GM18861 (cell line): ENCODE measurements around the gene CCL13.

ENCODE experiments used
- ATAC-seq: cut with Tn5 transposase; IDR thresholded peaks from one replicate; pipeline ENCODE4 v1.9.1; 2021; ENCODE audit not compliant: unreplicated experiment

Gene CCL13

DNA sequence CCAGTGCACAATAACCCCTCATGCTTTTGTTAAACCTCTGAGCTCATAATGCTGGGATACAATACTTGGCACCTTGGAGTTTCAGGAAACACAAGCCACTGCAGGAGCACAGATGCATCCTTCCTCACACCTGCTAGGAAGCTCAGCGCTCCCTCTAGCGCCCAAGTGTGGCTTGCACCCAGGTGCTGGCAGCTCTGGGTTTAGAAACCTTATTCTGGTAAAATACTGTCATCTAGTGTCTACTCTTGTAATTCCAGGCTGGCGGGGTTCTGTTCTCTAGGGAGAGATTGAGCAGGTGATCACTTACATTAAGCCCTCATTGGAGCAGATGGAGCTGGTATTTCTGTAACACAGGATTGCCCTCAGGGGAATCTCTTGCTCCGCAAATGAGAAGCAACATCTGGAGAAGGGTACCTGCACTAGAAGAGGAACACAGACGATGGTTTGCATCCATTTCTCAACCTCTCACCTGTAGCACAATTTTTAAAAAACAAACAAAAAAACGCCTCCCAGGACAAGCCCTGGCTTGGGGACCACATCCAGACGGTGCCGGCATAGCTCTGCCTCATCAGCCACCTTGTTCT, 5.3 kb downstream of the CCL13 start:
- peak; percentile 82 for ATAC-seq

DNA sequence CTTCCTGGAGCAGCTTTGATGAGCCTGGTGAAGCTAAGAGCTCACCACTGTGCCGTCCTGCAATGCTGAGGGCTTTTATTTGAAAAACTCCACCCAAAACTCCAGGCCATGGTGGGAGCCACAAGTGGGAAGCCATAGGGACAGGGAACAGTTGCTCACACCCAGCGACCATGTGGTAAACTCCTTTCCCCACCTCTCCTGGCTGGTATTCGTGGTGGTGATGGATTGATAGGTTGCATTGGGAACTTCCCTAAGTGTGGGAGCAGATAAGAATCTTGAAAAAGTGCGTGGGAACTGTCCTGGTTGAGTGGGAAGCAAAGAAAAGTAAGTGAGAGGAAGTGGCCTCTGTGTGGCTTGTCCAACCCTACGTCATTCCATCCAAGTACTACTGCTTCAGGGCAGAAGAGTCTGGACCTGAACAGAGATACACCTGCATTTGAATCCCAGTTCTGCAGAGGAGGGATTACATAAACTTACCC, 6.9 kb downstream of the CCL13 start, which contains the start of gene CCL1:
Gene CCL1, minus strand, starts transcription at position 51 of the 479 bp plus-strand sequence. CDS start 72 bp downstream, outside the sequence.
- ATAC-seq, result no peak

DNA sequence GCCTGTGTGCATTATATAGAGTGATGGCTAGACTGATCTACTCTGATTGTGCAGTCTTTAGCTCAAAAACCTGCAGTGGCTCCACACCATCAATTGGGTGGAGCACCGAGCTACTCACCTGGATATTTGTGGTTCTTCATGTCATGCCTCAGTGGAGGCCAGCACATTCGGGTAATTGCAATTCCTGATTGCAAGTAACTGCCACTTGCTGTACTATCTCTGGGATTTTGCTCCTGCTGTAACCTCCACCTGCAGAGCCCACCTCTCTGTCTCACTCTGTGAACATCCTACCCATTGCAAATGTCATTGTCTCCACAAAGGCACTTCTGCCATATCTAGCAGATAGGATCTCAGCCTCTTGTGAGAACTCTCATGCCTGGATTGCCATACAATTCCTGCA, 8.5 kb downstream of the CCL13 start:
- ATAC-seq, result no peak

DNA sequence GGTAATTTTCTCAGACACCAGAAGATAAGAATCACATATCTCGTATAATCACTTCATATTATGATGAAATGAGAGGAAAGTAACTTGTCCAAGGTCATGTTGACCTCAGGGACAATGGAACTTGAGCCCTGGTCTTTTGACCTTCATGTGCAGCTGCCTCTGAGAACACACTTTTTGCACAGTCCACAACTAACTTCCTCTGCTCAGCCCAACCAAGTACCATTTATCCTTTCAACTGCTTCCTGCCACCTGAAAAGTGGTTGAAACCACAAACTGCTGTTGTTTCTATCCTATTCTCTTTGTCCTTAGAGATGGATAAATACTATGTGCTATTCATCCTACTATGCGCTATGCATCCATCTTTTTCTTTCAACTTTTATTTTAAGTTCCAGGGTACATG, 9.1 kb downstream of the CCL13 start:
- ATAC-seq, result no peak

DNA sequence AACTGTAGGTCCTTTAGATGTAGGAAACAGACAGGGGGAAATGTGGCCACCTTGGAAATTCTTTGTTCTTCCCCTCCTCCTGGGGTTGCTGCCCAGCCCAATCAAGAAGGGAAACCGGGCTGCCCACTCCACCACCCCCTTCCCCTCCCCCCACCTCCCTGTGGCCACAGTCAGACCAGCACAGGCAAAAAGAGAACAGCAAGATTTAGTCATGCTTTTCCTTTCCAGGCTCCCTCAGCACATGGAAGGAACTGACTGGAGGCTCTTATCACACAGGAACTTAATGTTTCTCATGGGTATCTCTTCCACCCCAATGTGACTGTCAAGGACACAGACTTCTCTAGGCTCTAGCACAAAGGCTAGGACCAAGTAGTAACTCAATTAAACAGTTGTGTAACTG, 9.7 kb downstream of the CCL13 start:
- ATAC-seq, result no peak

DNA sequence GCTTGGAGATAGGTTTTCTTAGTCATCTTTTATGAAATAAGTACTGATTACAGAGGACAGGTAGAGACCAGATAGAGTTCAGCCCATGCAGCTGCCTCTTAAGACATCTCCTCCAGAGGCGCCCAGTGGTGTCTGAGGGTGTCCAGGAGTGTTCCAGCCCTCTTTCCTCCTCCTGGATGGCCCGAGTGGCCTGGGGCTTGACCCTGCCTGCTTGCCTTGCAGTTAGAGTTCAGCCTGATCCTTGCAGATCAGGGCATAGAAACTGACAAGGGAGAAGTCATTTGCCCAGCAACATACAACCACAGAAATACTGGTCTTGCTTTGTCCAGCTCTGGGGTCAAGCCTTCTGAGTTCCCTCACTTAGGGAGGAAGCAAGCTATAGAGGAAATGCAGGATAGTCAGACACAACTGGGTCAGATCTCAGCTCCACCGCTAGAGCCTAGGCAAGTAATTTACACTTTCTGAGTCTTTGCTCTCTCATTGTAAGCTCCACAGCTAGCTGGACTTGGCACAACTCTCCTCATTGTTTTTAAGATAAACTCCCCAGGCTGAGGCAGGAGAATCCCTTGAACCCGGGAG, 10.3 kb downstream of the CCL13 start:
- no peak for ATAC-seq

DNA sequence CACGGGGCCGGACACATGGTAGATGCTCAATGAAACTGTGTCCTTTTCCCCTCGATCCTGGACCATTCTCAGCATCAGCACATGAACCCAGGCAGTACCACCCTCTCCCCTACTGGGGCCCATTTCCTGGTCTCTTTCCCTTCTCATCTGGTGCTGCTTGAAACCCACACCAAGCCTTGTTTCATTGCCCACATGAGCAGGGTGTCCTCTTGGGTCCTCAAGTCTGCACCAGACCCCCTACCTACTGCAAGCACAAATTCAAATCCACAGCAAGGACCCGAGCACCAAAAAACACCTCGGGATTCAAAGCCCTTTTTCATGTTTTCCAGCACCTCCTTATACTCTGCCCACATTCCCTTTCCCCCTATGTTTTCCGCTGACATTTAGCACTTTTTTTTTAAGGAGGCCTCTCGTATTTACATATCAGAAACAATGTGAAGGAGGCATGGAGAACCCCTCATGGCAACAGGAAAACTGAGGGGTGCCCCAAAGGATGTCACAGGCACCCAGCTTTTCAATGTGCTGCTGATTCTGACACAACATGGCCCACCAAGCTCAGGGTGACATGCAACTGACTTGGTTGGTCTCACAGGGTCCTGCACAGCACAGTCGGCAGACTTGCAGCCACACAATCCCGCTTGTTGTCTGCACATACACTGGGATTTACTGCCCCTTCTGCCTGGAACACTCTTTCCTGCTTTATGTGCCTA, 11.4 kb downstream of the CCL13 start:
- no peak for ATAC-seq

DNA sequence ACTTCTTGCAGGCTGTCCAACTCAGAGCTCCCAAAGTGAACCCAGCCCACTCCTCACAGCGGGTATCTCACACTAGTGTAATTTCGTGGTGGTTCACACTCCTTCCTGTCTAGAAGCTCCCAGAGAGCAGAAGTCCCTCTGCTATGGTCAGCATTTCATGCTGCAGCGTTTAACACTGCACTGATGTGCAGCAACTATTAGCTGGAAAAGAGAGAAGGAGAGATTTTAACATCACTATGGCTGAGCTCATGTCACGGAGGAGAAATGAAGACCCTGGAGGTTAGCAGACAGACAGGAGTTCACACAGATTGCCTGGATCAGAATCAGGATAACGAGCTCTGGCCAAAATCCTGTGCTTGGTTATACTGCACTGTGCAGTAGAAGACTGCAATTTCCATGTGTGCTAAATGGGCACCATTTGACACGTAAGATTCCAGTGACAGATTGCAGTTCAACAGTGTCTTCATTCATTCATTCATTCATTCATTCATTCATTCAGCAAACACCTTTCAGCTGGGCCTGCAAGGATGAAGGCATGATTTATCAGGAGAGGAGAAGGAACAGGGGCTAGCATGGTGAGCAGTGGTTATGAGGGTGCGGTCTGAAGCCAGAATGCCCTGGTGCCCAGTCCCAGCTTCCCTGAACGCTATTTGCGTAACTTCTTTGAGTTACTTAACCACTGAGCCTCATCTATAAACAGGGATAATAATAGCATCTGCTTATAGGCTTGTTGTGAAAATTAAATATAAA, 12.1 kb downstream of the CCL13 start:
- ATAC-seq, result no peak

DNA sequence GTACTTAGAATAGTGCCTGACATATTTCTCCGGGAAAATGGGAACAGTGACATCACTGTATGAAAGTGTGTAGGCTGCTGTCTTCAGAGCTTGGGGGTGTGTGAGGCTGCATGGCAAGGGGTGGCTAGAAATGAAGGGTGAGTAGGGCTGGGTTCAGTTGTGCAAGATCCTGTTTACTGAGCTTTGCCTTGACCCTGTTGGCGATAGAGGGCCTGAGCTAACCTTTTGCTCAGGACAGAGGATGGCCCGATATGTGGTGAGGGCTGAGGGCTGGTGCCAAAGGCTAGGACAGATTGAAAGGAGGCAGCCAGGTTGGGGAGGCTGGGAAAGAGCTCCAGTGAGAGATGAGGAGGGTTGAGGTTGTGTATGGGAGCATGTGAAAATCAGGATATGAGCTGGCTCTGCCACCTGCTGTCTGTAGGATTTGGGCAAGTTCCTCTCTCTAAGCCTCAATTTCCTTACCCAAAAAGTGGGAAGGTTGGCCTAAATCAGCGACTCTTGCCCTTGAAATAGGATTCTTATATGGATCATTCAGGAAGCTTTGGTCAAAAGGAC, 12.7 kb downstream of the CCL13 start:
- no peak for ATAC-seq

DNA sequence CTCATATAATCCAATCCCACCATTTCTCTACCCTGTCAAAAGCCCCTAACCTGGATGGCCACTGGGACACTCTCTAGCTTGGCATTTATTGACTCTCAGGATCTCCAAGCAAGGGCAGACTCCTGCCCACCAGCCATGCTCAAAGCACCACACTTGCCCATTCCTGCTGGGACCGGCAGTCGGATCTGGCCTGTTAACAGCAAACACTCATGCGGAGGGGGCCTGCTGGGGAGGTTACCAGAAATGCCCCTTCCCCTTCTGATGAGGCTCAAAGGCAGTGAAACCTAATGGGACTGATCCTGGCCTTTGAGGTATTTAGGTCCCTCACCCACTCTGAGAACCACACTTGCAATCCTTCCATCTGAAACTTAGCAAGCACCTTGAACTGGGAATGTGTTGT, 13.3 kb downstream of the CCL13 start:
- ATAC-seq, result no peak

DNA sequence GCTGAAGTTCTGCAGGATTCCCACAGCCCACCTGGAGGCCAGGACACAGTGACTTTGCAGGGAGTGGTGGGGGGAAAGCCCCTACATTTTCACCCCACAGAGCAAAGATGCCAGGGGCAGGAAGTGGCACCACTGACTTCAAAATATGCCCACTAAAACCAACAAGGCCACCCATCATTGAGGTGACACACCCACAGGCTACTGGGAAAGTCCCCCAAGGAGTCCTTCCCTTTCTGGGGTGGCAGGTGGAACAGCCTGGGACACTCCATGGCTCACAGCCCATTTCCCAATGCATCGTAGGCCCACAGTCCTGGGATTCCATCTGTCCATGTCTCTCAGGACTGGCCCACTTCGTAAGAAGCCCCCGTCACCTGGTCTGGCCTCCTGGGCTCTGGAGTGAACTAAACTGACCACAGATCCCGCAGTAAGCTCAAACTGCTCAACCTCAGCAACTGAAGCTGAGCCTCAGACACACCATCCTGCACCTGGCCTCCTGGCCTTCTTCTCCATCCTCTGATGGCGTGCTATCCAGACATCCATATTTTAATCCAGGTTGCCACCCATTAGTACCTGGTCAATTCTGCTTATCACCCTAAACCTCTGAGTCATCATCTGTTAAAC, 14.2 kb downstream of the CCL13 start:
- ATAC-seq, result no peak

DNA sequence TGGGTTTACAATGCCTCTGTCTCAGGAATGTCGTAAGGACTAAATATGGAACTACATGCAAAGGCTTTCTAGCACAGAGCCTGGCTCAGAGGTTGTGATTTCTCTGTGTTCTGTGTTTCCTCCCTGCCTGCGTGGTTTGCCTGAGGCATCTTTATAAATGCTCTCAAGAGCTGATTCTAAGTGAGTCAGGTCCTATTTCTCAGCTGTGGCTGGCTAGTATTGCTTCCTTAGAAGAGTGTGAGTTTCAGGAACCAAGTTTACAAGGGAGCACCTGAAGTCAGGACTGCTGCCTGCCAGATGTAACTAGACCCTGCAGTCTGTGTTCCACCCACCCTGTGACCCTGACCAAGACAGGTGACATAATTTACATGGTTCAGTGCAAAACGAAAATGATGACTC, 14.7 kb downstream of the CCL13 start:
- ATAC-seq, result no peak

DNA sequence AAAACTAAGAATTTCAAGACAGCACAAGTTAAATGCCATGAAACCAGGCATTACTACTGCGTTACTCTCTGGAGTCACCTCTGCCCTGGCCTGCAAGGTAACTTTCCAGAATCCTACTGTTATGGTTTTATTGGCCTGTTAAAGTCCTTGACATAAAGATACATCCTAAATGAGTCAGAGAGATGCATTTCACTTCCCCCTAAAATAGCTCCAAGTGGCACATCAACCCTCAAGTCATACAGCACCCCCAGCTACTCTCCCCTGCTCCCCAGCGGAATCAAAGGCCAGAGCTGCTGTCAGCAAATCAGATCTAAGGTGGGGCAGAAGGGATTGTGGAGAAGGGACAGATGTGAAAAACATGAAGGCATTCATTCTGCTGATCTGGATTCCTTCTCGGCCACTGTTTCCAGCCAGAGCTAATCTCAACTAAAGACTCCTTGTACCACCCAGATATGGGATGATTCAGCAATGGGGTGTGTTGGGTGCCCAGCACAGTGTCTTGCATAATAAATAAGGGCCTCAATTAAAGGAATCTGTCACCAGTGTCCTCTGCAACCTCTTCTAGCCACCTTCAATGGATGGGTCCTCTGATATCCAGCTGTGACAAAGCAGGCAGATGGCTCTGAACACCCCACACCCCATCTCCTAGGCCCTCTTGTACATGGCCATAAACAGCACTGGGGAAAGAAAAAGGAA, 15.3 kb downstream of the CCL13 start:
- no peak for ATAC-seq

DNA sequence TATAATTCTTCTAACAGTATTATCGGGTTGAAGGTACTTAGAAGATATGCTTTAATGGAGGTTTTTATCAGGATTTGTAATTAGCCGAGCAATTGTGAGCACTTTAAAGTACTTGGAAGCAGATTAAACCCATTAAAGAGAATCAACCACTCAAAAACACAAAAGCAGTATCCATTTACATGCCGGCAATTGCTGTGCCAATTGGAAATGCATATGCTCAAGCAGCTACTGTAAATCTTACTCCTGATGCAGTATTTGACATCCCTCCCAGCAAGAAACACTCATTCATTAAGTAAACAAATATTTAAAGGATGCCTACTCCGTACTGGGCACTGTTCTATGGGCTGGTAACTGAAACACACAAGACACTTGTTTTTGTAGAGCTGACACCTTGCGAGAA, 18.2 kb downstream of the CCL13 start:
- ATAC-seq, result no peak

DNA sequence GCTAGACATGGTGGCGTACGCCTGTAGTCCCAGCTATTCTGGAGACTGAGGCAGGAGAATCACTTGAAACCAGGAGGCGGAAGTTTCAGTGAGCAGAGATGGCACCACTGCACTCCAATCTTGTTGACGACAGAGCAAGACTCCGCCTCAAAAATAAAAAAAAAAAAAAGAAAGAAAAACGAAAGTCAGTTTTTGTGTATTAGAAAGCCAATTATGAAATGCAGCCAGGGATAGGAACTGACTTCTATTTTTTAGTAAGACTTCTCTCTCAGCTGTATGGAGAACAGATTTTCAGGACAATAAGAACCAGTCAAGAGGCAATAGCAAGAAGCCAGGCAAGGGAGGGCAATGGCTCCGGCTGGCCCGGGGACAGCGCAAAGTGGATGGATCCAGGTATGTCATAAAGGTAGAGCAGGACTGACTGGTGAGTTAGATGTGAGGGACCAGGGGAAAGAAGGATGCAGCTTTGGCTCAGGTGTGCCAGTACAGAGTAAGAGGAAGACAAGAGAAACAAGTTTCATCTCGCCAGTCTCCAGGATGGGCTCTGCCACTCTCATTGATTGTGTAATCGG, 19.2 kb downstream of the CCL13 start:
- ATAC-seq, result no peak

DNA sequence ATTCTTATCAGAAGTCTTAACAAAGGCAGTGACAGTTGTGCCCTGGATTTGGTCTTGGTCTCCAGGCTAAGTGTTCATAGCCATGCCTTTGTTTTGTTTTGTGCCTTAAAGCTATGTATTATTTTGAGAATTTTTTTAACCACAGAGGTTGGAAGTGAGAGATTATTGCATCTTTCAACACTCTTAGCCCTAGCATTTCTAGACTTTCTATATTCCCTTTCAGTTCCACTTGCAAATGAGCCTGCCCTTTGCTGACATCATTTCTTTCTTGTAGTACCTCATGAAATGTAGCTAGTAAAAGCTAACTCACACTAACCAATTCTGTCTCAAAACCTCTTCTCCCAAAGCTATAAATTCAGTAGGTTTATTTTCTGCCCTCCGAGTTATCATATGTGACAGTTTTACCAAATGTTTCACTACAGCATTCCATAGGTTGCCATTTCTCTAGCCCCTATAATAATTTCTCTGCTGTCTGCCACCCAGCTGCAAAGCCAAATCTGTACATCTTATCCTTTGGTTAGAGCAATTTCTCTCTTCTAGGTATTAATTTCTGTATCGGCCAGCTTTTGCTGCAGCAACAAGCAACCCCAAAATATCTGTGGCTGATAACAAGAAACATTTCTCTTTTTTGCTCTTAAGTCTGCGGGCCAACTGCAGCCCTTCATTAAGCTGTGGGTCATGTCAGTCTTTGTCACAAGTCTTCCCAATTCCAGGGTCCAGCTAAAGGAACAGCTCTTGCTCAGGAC, 21.0 kb downstream of the CCL13 start:
- peak; percentile 35 for ATAC-seq

DNA sequence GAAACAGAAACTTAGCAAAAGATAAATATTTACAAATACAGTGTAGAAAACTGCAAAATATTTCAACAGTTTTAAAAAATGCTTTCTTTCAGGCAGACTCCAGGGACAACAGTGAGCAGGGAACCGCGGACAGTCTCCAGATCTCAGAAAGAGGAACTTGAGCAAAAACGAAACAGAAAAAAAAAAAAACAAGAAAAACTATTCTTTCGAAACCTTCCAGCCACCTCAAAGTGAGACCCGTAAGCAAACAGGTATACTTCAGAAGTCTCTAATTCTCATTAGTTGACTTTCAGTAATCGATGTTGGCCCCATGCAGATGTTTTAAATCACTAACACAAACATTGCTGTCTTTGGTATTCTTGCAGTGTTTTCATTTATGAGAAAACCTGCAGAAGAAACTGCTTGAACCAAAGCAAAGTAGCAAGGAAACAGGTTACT, 22.4 kb downstream of the CCL13 start:
- peak; percentile 87 for ATAC-seq

DNA sequence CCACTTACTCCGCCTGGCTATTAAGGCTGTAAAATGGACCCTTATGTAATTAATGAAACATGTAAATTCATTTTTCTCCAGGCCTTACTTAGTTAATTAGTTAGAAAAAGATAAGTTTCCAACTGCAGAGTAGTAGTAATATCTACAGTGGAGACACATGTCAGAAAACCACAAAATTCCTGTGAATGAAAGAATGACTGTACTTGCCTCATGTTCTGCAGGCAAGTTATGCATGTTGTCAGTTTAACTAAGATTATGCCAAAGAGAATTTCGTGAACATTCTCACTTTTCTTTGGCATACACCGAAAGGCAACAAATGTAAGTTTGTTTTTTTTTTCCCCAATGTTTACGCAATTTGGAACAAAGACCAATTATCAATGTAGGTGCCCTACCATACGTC, 23.6 kb downstream of the CCL13 start:
- no peak for ATAC-seq

DNA sequence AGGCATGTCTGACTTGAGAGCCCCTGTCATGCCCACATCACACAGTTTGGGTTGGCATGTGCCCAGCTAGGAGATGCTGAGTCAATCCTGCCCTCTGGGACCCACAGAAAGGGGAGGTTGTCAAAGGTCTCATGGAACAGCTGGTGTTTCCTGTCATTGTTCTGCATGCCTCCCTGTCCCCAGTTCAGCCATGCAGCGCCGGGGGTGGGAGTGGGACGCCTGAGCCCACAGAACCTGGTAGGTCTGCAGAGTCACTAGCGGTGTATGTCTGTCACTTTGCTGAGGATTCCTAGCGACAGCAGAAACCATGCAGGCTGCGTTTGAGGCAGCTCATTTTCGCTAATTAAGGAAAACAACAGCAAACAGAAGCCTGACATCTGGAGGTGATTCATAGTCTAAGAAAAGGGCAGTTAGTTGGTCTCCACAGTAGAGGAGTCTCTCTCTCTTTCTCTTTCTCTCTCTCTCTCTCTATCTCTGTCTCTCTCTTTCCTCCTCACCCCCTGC, 26.4 kb downstream of the CCL13 start:
- ATAC-seq, result no peak
